CD4-positive, alpha-beta T cell treated with Interleukin-4 for 4 hours (primary cell): ENCODE data around the gene DIS3L2.

Source experiments
- DNase-seq: peaks from one replicate; pipeline ENCODE4 v3.0.0-alpha.2; 2020

DIS3L2 gene, protein sequence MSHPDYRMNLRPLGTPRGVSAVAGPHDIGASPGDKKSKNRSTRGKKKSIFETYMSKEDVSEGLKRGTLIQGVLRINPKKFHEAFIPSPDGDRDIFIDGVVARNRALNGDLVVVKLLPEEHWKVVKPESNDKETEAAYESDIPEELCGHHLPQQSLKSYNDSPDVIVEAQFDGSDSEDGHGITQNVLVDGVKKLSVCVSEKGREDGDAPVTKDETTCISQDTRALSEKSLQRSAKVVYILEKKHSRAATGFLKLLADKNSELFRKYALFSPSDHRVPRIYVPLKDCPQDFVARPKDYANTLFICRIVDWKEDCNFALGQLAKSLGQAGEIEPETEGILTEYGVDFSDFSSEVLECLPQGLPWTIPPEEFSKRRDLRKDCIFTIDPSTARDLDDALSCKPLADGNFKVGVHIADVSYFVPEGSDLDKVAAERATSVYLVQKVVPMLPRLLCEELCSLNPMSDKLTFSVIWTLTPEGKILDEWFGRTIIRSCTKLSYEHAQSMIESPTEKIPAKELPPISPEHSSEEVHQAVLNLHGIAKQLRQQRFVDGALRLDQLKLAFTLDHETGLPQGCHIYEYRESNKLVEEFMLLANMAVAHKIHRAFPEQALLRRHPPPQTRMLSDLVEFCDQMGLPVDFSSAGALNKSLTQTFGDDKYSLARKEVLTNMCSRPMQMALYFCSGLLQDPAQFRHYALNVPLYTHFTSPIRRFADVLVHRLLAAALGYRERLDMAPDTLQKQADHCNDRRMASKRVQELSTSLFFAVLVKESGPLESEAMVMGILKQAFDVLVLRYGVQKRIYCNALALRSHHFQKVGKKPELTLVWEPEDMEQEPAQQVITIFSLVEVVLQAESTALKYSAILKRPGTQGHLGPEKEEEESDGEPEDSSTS

DNA sequence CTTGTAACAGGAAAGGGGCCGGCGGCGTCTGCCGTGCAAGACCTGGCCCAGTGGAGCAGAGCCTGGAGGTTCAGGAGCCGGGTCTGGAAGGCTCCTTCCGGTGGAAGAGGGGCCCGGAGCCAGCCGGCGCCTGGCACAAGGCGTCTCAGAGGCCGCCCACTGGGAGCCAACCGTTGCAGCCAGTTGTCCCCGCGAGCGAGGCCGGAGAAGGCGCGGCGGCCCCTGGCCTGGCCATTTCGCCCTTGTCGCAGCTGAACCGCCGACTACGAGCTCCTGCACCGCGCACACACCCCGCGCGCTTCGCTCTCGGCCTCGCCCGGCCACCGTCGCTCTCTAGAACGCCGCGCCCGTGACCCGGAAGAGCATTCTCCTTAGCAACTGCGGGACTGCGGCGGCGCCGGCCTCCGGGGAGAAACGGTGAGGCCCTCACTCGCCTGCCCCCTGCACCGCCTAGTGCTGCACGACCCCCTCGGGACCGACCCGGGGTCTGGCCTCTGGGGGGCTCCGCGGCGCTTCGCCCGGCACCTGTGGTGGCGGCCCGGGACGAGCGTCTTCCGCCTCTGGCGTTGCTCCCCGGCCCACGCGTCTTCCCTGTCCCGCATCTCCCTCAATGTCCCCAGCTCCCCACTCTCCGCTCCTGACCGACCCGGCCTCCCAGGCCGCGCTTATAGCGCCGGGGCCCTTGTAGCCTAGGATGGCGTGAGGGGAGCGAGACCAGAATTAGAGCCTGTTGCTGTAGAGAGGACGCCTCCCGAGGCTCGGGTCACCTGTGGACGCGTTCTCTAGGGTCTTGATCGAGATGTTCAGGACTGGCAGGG is at the start of gene DIS3L2:
DIS3L2 (plus strand) TSS at position 365 of the 818 bp plus-strand sequence. CDS start 53,215 bp downstream, outside the sequence.
- DNase-seq = peak; percentile 78

DNA sequence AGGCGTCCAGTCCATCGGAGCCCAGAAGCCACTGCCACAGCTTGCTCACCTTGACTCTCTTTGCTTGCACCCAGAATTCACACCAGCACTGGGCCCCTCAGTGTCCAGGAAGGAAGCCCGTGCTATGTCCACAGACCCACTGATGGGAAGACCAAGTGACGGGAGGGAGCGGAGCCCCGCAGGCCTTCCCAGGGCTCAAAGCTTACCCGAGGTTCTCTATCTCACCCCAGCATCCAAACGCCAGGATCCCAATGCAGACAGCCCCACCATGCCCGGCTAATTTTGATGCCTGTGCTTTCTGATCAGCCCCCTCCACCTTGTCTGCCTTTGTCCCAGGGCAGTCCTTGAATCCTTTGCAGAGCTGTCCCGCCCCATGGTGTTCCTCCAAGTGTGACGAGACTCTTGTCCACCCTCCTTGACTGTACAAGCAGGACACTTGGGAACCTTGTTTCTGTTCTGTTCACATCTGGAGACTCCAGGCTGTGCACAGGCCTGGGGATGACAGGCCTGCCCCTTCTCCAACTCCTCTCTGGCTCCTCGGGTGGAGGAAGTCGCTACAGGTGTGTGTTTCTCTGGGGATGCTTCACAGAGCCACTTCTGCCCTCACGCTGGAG is 47.3 kb upstream of the DIS3L2 start:
- DNase-seq = no peak

DNA sequence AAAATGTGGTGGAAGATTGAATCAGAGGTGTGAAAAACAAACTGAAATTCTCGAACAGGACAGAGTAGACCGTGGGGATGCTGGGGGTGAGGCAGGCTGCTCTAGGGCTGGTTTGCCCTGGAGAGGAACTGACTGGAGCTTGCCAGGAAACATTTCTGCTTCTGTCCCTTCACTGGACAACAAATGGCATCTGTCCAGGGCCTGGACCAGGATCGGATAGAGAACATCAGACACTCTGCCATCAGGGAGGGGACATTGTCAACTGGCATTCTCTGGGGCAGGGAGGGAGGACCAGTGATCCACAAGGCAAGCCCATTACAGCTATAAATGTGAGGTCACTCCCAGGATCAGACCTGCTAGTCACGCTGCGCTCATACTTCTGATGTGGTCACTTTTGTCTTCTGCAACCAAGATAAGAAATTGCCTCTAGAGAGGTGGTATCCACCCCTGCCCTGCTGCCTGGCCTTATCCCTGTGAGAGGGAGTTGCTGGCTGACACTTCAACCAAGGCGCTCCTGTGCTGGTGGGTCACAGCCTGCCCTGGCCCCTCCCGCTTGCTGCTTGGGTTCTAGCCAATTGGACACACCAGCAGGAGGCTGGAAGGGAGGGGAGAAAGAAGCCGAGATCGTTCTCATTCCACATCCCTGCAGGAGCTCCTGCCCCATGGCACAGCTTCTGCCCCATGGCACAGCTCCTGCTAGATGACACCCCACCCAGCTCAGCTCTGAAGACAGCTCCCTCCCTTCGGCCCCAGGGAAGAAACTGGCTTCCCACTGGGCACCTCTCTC is 44.0 kb upstream of the DIS3L2 start:
- no peak for DNase-seq

DNA sequence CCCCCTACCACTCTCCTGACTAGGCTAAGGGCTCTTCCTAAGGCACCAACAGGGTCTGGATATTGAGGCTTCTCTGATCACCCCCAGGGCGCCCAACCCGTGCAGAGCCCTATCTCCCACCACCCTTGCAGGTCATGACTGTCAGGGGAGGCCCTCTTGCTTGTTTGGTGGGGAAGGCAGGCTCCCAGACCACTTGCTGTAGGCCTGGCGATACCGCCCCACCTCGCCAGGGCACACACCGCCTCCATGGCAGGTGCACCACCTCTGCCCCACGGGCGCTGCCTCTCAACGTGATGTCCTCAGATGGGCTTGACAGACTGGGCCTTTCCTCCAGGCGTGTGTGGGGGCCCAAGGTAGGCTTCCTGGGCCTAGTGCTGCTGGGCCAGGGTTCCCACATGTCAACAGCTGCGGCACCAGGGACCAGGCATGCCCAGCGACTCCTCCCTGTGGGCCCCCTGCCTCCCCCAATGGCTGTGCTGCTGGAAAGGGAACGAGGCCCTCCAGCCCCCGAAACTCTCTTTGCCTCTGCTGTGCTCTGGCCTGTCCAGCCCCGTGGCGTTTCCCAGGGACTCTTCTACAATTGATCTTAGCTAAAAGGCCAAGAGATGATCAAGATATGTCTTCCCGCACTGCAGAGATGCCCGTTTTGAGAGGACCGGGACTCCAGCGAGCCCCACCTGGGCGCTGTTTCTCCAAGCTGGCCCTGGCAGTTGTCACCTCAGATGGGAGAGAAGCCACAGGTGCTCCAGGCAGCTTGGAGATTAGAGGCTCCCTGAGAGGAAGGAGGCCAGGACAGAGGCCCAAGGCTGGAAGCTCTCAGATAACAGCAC is 42.8 kb upstream of the DIS3L2 start:
- DNase-seq = no peak

DNA sequence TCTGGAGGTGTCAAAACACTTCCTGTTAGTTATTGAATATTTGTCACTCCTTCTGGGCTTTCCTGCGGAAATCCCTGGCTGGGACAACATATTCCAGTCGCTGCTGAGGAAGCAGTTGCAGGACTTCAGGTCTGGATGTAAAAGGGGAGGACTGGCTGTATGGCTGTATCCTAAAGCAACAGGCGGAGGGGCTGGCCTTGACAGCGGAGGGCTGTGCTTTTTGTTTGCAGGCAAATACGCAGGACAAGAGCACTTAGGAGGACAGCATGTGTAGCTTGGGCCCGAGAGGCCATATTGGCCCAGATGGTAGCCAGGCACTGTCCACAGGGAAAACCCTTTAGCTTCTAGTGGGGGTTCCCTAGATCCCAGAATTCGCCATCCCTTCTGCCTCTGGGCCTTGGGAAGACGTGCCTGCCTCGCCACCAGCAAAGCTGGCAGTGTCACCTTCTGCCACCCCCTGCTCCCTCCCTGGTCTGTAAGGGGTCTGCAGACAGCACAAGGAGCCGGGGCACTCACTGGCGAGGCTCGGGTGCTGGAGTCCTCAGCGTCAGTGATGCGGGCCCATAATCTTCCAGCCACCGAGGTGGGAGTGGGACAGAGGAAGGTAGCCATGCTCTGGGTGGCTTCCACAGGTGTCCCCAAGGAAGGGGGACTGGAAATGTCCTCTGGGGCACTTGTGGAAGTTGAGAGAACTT is 42.0 kb upstream of the DIS3L2 start:
- no peak for DNase-seq

DNA sequence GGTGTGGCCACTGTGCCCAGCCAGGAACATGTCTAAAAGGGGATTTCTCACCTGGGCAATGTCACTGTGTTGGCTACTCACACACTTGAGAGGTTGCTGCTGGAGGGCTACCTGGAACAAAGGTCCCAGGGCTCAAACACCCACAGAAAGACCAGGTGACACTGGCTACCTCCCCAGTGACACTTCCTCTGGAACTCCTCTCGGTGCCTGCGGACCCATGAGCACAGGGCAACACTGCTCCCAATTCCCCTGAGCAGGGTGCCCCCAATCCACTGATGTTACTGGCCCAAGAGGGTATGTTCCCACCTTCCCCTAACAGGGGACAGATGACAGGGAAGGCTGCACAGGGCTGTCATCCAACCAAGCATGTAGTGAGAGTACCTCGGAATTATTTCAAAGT is 41.1 kb upstream of the DIS3L2 start:
- no peak for DNase-seq

DNA sequence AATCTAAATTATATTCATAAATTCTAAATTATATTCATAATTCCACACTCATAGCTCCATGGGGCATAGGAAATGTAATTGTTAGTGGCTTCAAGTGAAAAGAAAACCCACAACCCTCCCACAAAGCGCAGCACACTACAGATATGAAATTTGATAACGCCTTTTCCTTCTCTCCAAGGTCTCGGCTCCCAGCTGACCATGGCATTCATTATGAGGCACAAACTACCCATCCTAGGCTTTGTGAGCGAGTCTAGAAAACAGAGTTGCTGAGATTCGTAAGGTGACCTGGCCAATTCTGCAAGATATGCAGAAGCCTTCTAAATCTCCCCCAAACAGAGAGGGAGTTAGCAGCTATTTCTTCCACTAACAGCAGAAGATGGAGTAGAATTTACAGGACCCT is 40.7 kb upstream of the DIS3L2 start:
- no peak for DNase-seq

DNA sequence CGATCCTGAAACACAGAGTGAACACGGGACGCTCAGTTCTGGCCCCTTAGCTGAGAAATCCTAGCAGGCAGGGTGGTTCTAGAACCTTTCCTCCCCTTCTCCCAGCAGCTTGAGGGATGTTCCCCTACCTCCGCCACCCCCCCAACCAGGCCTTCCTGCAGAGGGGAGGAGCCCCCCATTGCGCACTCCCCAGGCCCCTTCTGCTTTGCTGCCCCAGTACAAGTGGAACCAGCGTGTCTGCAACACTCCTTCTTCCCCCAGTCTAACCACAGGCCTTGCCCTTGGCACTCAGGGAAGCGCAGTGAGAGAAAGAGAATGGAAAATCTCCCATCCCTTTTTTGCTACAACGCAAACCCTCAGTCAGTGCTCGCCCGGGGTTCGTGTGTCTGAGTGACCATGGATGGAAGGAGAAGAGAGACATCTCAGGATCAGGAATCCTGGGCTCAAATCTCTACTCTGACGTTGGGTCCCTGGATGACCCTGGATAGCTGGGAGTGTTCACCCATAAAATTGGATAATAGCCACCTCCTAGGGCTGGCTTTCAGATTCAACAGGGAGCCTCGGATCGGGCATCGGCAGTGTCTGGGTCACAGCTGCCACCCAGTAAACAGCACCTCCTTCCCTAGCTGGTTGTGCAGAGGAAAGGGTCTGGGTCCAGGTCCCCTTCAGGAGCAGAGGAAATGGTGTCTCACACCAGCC is 39.1 kb upstream of the DIS3L2 start:
- no peak for DNase-seq

DNA sequence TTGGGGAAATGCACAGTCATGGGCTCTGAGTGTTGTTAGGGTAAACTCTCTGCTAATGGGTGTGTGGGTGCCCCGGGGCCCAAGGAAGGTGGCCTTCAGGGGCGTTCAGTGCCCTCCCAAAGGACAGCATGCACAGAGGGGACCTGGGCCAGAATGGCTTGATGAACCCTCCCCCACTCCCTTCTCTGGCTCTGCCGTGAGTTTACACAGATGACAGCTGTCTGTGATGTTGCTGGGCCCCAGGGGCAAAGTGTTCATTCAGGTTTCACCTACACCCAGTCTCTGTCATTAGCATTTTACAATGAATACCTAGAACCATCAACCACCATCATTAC is 38.5 kb upstream of the DIS3L2 start:
- no peak for DNase-seq

DNA sequence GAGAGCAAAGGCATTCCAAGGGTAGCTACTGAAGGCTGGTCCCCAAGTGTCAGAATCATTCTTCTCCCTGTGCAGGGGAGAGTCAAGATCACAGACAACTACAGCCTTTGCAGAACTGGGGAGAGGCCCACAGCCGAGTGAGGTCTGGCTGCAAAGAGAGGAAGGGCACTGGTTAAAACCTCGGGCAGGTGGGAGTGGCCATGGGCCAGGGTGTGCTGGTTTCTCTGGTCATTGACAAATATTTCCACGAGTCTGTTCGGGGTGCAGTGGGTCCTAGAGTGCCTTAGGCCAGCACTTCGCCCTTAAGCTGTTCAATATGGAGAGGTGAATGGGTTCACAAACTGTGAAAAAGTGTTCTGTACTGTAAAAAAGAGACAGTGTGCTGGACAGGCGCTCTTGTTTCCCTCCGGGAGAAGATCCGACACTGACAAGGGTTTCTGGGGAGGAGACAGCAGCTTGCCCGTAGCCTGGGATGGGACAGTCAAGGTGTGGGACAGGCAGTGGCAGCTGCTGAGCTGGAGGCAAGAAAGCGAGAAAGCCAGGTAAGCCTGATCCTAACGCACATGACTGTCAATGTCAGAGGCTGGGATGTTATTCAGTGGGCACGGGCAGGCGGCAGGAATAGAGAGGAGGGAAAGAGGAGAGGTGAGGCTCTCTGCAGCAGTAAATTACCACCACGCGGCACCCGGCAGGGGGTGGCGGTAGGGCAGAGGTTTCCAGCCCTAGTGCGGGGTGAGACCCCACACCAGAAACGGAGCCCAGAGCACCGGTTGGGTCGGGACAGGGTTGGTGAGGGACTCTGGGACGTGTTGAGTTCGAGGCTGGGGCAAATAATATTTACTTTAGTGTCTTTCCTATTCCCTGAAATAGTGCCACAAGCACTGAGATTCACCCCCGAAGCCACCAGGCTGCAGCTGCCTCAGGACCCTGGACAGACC is 37.3 kb upstream of the DIS3L2 start:
- no peak for DNase-seq

DNA sequence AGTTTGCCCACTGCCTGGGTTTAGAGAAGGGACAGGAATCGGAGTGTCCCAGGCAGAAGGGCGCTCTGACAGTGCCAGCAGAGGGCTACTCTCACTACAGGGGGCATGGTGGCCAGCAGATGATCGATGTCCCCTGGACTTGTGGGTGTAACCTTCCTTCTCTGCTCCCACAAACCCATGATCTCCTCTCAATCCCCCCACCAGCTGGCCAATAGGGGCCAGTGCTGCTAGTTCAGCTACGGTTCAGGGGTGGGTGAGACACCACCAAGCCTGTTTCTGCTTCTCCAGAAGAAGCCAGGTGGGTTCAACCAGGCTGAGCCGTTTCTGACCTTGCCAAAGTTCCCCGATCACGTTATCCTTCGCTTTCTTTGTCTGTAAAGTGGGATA is 36.6 kb upstream of the DIS3L2 start:
- DNase-seq = no peak

DNA sequence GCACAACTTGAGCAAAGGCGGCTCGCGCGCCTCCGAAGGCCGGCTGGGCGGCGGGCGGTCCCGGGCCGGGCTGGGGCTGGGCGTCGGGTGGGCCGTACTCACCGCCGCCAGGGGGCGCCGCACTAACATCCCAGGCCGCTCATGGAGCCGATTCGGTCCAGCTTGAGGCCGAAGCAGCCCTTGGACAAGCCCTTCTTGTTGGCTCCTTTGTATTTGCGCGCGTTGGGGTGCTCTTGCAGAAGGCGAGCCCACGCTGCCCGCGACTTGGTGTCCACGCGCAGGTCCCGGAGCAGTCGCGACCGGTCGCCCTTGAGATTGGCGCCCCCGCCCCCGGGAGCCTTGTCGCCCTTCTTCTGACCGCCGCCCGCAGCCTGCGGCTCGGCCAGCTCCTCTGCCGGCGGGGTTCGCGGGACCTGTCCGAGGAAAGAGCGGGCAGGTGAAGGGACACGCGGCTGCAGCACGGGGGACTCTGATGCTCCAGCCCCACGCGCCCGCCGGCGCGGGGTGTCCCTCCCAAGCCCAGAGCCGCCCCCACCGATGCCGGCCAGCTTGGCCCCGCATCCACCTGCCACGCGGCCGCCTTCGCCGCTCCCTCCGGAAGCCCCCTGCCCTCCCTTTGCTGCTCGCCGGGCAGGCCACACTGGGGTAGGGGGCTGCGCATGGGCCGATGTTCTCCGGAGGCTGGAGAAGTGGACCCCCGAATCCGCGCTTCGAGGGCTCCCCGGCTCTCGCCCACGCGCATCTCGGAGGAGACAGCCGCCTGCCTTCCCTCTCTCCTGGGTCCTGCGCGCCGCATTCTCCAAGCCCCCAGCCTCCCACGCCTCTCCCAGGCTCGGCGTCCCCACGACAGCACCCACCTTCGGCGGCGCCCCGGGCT is 36.0 kb upstream of the DIS3L2 start:
- DNase-seq = peak; percentile 45

DNA sequence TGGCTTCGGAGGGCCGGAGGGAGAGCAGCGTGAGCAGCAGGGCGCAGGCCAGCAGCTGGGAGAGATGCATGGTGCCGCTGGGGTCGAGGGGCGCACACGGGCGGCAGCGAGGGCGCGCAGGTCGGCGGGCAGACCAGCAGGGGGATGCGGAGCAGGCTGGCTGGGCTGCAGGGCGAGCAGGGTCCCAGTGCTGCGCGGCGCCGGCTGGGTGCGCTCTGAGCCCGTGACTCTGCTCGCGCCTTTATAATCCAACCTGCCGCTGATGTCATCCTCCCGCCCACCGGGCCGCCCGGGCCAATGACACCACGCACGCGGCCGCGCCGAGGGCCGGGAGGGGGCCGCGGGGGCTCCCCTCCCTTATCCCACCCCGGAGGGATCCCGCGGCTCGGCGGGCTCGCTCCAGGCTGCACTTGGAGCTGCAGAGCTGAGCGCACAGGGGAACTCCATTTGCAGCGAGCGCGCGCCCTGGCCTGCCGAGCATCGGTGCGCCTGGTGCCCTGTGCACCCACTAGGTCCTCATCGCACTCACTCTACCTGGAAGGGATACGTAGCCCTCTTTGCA is 35.3 kb upstream of the DIS3L2 start, which contains the start of gene NPPC:
NPPC (minus strand) TSS at position 217 of the 562 bp plus-strand sequence; CDS start at position 70, 147 bp downstream.
- DNase-seq = peak; percentile 10

DNA sequence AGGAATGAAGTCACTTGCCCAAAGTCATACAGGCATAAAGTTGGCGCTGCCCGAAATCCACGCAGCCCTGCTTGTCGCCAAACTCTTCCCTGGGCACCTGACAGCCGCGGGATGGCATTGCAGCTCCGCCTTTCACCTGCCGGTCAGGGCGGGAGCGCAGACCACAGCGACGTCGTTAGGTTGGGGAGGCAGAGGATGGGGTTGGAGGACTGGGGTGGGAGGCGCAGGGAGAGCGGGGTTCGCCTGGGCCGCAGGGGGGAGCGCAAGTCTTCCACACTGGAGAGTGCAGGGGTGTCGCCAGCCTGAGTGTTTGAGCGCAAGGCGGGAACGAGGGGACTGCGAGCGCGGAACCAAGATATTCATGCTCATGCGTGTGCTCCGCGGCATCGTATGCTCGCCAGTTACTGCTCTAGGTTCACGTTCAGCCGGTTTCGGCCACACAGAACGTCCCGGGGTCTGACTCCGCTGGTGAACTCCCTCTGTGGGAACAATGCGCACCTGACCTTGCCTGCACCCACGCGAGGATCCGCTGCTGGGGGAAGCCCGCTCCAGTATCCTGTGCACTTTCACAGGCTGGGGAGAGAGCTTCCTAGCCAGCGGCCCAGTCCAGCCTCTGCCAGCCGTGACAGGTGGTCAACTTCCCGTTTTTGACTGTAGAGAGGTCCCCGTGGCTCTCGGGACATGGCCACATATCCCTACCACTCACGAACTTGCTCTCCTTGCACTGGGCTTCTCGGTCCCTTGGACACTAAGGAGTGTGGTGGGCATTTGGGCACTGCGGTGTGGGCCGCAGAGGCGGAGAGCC is 34.5 kb upstream of the DIS3L2 start:
- no peak for DNase-seq

DNA sequence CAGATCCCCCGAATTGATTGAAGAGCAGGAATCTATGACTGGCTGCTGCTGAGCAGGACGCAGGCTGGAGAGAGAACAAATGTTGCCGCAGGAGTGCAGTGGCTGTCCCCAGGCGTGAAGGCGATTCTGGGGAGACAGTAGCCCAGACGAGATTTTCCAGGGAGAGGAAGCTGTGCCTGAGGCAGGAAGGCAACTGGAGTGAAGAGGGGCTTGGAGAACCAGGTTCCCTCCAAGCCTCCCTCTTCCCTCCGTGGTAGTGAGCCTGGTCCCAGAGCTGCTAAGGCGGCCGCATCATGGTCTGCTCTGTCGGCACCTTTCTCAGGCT is 34.0 kb upstream of the DIS3L2 start:
- no peak for DNase-seq

DNA sequence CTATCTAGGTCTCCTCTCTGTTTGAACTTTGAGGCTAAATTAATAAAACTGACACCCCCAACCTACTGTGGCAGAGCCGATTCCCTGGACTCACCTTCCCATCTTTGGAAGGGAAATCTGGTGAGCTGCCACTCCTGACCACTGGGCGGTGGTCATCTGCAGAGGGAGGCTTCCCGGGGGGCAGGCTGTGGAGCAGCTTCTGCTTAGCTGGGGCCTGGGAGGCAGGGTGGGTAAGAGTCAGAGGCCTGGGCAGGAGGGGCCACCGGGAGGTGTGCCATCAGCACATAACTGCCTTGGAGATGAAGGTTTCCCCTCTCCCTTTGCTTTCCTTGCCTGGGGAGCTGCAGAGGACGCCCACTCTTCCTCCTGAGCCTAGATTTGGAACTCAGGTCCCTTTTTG is 33.0 kb upstream of the DIS3L2 start:
- no peak for DNase-seq
